ENCODE data around the gene CNGA2. TPM values are rescaled to one million over a fixed set of nuclear protein-coding genes. Genes with fewer than 3 reads are reported as not detected.

Gene CNGA2
- total RNA-seq, 1 donor from 2014 or later: not detected

DNA sequence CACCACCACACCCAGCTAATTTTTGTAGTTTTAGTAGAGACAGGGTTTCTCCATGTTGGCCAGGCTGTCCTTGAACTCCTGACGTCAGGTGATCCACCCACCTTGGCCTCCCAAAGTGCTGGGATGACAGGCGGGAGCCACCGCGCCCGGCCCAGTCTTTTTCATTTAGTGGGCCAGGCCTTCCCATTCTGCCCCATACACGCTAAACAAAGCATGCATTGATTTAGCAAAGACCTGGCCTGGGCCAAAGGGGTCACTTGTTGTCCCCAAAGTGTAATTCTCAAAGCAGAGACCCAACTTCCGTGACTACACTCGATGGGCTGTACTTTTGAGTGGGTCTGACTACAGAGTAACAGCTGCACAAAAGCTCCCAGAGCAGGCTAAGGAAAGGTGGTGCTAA is 29.2 kb downstream of the CNGA2 start:
- TF ChIP-seq, protein P1, sequence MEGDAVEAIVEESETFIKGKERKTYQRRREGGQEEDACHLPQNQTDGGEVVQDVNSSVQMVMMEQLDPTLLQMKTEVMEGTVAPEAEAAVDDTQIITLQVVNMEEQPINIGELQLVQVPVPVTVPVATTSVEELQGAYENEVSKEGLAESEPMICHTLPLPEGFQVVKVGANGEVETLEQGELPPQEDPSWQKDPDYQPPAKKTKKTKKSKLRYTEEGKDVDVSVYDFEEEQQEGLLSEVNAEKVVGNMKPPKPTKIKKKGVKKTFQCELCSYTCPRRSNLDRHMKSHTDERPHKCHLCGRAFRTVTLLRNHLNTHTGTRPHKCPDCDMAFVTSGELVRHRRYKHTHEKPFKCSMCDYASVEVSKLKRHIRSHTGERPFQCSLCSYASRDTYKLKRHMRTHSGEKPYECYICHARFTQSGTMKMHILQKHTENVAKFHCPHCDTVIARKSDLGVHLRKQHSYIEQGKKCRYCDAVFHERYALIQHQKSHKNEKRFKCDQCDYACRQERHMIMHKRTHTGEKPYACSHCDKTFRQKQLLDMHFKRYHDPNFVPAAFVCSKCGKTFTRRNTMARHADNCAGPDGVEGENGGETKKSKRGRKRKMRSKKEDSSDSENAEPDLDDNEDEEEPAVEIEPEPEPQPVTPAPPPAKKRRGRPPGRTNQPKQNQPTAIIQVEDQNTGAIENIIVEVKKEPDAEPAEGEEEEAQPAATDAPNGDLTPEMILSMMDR (IDR thresholded peaks at IDR 0.05; ENCODE audit: insufficient read depth, low read length, poor library complexity, severe bottlenecking): no peak
- no peaks in the 10 kb centered on the region for H3K36me3 ChIP-seq (ENCODE audit: control insufficient read depth, insufficient read depth, low read length)
- DNase-seq (ENCODE audit: low read depth): no peak
- H3K4me3 ChIP-seq (ENCODE audit: low read depth, low read length): no peak overlapping the region
- no peaks in the 10 kb centered on the region for H3K27me3 ChIP-seq (ENCODE audit: control insufficient read depth, insufficient read depth, low read length)

DNA sequence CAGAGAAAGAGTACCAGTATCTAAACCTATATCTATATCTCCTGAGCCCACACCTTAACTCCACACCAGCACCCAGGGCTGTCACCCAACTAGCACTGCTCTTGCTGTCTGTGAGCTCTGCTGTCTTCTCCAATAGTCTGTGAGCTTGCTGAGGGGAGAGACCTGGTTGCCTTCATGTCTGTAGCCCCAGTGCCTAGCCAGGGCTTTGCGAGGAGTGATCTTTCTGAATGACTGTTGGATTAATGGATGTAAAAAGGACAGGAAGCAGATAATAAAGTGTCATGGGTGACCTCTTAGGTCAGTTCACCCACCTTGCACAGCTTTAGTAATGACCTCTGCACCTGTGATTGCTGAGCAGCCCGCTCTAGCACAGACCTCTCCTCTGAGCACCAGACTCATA is 30.5 kb downstream of the CNGA2 start:
- Histone ChIP-seq H3K27me3 (ENCODE audit: control insufficient read depth, insufficient read depth, low read length) (no peaks in the 10 kb centered on the region), H3K36me3 (ENCODE audit: control insufficient read depth, insufficient read depth, low read length) (no peaks in the 10 kb centered on the region), H3K4me3 (ENCODE audit: low read depth, low read length) (no peak overlapping the region)
- TF ChIP-seq, protein P1 (IDR thresholded peaks at IDR 0.05; ENCODE audit: insufficient read depth, low read length, poor library complexity, severe bottlenecking): no peak
- no peak for DNase-seq (ENCODE audit: low read depth)

DNA sequence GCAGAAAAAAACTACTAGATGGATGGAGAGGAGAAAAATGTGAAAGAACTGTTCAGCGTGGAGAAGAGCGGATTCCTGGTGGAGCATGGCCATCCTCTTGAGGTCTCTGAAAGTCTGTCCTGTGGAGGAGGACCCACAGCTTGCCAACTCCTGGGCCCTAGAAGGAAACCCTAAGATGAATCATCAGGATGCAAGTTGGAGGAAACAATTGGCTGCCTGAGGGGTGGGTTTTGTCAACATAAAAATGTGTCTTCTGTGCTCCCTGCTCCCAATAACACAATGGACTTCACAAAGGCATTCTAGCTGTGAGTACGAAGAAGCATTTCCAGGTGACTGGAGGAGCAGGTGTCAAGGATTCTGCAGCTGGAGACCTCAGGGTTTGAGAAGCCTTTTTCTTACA is 37.2 kb downstream of the CNGA2 start:
- DNase-seq (ENCODE audit: low read depth): no peak
- Histone ChIP-seq H3K4me3 (ENCODE audit: low read depth, low read length) (no peak overlapping the region), H3K36me3 (ENCODE audit: control insufficient read depth, insufficient read depth, low read length) (no peaks in the 10 kb centered on the region), H3K27me3 (ENCODE audit: control insufficient read depth, insufficient read depth, low read length) (no peaks in the 10 kb centered on the region)
- TF ChIP-seq, protein P1 (IDR thresholded peaks at IDR 0.05; ENCODE audit: insufficient read depth, low read length, poor library complexity, severe bottlenecking): no peak

DNA sequence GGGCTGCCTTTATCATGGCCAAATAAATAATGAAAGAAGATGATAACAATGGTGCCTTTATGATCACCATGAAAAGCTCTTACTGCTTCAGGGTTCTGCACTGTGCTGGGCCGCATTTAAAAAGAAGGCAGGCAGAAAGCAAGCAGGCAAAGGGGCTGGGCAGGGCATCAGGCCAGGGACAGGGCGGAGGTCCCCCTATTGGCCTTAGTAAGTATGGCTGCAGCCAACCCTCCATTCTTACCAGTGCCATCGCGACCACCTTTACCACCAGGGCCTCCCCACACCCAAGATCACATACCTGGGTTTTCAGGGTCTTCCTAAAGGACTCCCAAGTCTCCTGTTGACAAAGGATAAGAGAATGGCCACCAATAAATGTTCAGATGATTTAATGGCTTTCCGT is 38.9 kb downstream of the CNGA2 start:
- Histone ChIP-seq H3K4me3 (ENCODE audit: low read depth, low read length) (no peak overlapping the region), H3K36me3 (ENCODE audit: control insufficient read depth, insufficient read depth, low read length) (no peaks in the 10 kb centered on the region), H3K27me3 (ENCODE audit: control insufficient read depth, insufficient read depth, low read length) (no peaks in the 10 kb centered on the region)
- DNase-seq (ENCODE audit: low read depth): no peak
- TF ChIP-seq, protein P1 (IDR thresholded peaks at IDR 0.05; ENCODE audit: insufficient read depth, low read length, poor library complexity, severe bottlenecking): no peak

DNA sequence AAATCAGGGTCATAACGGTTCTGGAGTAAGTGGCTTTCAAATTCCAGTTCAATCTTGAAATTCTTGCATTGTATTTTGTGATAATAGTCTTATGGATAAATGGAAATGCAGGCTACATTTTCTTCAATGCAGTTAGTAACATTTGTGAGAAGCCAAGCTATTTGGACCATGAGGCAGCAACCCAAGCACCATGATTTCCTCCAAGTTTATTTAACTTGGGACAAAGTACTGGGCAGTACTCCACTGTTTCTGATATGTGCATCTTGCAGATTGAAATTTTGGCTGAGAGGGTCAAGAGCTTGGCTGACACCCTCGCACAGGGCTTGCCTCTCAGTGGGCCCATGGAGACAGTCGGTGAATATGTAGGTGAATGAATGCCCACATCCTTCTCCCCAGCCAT is 39.9 kb downstream of the CNGA2 start:
- DNase-seq (ENCODE audit: low read depth): no peak
- no peaks in the 10 kb centered on the region for H3K27me3 ChIP-seq (ENCODE audit: control insufficient read depth, insufficient read depth, low read length)
- H3K4me3 ChIP-seq (ENCODE audit: low read depth, low read length): no peak overlapping the region
- H3K36me3 ChIP-seq (ENCODE audit: control insufficient read depth, insufficient read depth, low read length): no peaks in the 10 kb centered on the region
- TF ChIP-seq, protein P1 (IDR thresholded peaks at IDR 0.05; ENCODE audit: insufficient read depth, low read length, poor library complexity, severe bottlenecking): no peak

DNA sequence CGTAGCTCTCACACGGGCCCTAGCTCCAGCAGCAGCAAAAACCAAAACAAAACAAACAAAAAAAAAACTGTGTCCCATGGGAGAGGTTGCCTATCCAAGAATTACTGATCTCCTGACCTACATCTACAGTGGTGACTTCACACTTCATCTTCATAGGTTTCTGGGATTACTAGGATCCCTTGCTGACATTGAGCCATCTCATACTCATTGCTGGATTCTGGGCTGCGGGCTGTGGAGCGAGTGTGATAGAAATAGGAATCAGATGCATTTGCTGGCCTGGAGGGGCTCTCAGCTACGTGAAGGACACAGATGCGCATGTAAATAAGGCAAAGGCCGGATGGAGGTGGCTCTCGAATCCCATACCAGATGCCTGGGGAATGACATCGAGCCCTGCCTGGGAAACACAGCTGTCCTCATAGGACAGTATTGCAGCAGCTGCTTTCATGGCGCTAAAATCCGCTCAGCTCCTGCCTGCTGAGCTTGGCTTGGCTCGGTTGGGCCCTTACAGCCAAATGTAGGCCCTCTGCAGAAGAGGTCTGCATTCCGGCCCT is 41.7 kb downstream of the CNGA2 start:
- no peak for DNase-seq (ENCODE audit: low read depth)
- H3K36me3 ChIP-seq (ENCODE audit: control insufficient read depth, insufficient read depth, low read length): no peaks in the 10 kb centered on the region
- TF ChIP-seq, protein P1 (IDR thresholded peaks at IDR 0.05; ENCODE audit: insufficient read depth, low read length, poor library complexity, severe bottlenecking): no peak

More for the DNA sequence above, 41.7 kb downstream of the CNGA2 start:
- H3K27me3 ChIP-seq (ENCODE audit: control insufficient read depth, insufficient read depth, low read length): no peaks in the 10 kb centered on the region
- H3K4me3 ChIP-seq (ENCODE audit: low read depth, low read length): no peak overlapping the region

Measured in kidney epithelial cell (primary cell).